Stomach smooth muscle (tissue), 2 donors: ENCODE measurements around the gene ITGA8.

Experiments
- H3K27ac ChIP-seq: one replicate; pipeline ENCODE4 v1.7.0; 2013; ENCODE audit warnings: mild to moderate bottlenecking, low read length, inconsistent platforms
- H3K27me3 ChIP-seq, 2 donors: one replicate each; pipeline ENCODE4 v1.7.0; 2013; ENCODE audit warnings: low read length in 2 of 2; ENCODE audit not compliant: insufficient read depth in 2 of 2, control insufficient read depth in 1 of 2
- H3K36me3 ChIP-seq, 2 donors: one replicate each; pipeline ENCODE4 v1.7.0; 2013; ENCODE audit warnings: low read length in 2 of 2; ENCODE audit not compliant: control insufficient read depth in 2 of 2, insufficient read depth in 2 of 2
- H3K4me1 ChIP-seq: one replicate; pipeline ENCODE4 v1.7.0; 2013; ENCODE audit warnings: low read length; ENCODE audit not compliant: control insufficient read depth, insufficient read depth
- H3K4me3 ChIP-seq, 2 donors: one replicate each; pipeline ENCODE4 v1.7.0; 2013; ENCODE audit warnings: low read length in 2 of 2
- H3K9ac ChIP-seq, 2 donors: one replicate each; pipeline ENCODE4 v1.7.0; 2013; ENCODE audit warnings: low read length in 2 of 2, mild to moderate bottlenecking in 1 of 2
- H3K9me3 ChIP-seq, 2 donors: one replicate each; pipeline ENCODE4 v1.7.0; 2013; ENCODE audit warnings: low read length in 2 of 2; ENCODE audit not compliant: control insufficient read depth in 2 of 2
- donor health status: healthy.
- donor health status: Pancreatic carcinoma.

The ITGA8 gene

GRCh38 chr10:15735763-15736162 is 16.0 kb upstream of the ITGA8 start:
- Histone ChIP-seq H3K27me3 (no peaks in the 10 kb centered on the region), H3K9ac (no peak overlapping the region), H3K4me3 (no peak overlapping the region), H3K4me1 (peaks cover 16% of the 10 kb centered on the region), H3K36me3 (no peaks in the 10 kb centered on the region), H3K27ac (no peak overlapping the region), H3K9me3 (no peaks in the 10 kb centered on the region)

DNA sequence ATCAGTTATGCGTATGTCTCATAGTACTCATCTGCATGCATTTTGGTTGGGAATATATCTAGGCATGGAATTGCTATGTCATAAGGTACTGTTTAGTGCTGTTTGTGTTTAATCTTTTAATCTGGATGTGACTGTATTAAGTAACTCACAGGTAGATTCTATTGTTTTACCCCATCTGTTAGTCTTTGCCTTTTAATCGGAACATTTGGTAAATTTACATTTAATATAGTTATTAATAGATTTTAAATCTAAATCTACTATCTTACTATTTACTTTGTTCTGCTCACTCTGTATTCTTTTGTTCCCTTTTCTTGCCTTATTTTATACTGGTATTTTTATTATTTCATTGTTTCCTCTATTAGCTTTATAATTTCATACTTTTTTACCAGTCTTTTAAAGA is 10.6 kb upstream of the ITGA8 start:
- Histone ChIP-seq H3K4me1 (peaks cover 6% of the 10 kb centered on the region), H3K36me3 (no peaks in the 10 kb centered on the region), H3K9ac (no peak overlapping the region), H3K27ac (no peak overlapping the region), H3K27me3 (no peaks in the 10 kb centered on the region), H3K9me3 (no peaks in the 10 kb centered on the region), H3K4me3 (no peak overlapping the region)

DNA sequence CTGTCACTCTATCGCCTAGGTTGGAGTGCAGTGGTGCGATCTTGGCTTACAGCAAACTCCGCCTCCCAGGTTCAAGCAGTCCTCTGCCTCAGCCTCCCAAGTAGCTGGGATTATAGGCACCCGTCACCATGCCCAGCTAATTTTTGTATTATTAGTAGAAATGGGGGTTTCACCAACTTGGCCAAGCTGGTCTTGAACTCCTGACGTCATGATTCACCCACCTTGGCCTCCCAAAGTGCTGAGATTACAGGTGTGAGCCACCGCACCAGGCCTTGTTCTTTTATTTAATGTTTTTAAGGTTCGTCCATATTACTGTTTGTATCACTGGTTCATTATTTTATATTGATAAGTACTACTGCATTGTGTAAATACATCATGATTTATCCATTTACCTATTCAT is 10.2 kb upstream of the ITGA8 start:
- H3K27me3 ChIP-seq = no peaks in the 10 kb centered on the region
- no peaks in the 10 kb centered on the region for H3K9me3 ChIP-seq
- H3K4me3 ChIP-seq = no peak overlapping the region
- no peaks in the 10 kb centered on the region for H3K36me3 ChIP-seq
- H3K27ac ChIP-seq = no peak overlapping the region
- H3K9ac ChIP-seq = no peak overlapping the region
- H3K4me1 ChIP-seq = peaks cover 3% of the 10 kb centered on the region

DNA sequence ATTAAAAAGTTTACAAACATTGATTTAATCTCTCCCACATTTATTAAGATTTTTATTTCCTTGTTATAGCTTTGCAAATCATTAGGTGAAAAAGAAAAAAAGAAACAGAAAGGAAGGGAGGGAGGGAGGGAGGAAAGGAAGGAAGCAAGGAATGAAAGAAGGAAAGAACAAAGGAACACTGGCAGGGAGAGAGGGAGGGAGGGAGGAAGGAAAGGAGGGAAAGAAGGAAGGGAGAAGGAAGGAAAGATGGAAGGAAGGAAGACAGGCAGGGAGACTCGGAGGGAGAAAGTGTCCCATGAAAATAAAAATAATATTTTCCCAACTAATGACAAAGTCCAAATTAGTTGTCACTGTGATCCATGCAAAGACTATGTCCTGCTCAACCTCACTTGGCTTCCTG is 6.3 kb upstream of the ITGA8 start:
- Histone ChIP-seq H3K4me1 (peaks cover 8% of the 10 kb centered on the region), H3K9ac (no peak overlapping the region), H3K36me3 (no peaks in the 10 kb centered on the region), H3K9me3 (no peaks in the 10 kb centered on the region), H3K4me3 (no peak overlapping the region), H3K27ac (no peak overlapping the region), H3K27me3 (no peaks in the 10 kb centered on the region)

DNA sequence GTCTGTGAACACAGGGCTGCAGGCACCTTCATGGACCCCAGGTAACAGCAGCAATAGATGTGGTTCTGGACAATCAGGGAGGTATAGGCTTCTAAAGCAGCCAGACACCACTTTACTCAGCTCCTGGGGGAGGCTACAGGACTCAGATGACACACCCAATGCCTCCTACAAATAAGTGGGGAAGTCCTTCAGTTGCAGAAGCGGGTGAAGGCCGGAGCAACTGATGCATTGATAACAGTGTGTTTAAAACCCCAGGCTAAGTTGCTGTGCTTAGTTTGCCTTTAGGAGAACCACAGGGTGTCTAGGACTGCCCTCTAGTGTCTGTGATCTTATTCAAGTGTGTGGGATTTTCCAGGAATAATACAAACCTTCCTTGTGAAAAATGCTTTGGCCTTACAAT is 5.9 kb upstream of the ITGA8 start:
- Histone ChIP-seq H3K9ac (no peak overlapping the region), H3K4me1 (peaks cover 8% of the 10 kb centered on the region), H3K36me3 (no peaks in the 10 kb centered on the region), H3K27me3 (no peaks in the 10 kb centered on the region), H3K27ac (no peak overlapping the region), H3K4me3 (no peak overlapping the region), H3K9me3 (no peaks in the 10 kb centered on the region)

GRCh38 chr10:15724683-15725082 is 5.0 kb upstream of the ITGA8 start:
- Histone ChIP-seq H3K9ac (no peak overlapping the region), H3K4me3 (no peak overlapping the region), H3K36me3 (no peaks in the 10 kb centered on the region), H3K9me3 (no peaks in the 10 kb centered on the region), H3K27ac (no peak overlapping the region), H3K4me1 (peaks cover 8% of the 10 kb centered on the region), H3K27me3 (peaks cover 0 to 2% of the 10 kb centered on the region in 2 donors)

- Histone ChIP-seq H3K4me3 (no peak overlapping the region), H3K27ac (no peak overlapping the region), H3K9me3 (no peaks in the 10 kb centered on the region), H3K4me1 (peaks cover 12% of the 10 kb centered on the region), H3K36me3 (no peaks in the 10 kb centered on the region), H3K9ac (no peak overlapping the region), H3K27me3 (peaks cover 5 to 6% of the 10 kb centered on the region in 2 donors)
Observed at GRCh38 chr10:15723803-15724202, 4.1 kb upstream of the ITGA8 start.

GRCh38 chr10:15720635-15721287 is 1.0 kb upstream of the ITGA8 start:
- Histone ChIP-seq H3K27me3 (peaks cover 7 to 10% of the 10 kb centered on the region in 2 donors), H3K27ac (no peak overlapping the region), H3K4me1 (peaks cover 14% of the 10 kb centered on the region), H3K9ac (no peak overlapping the region), H3K9me3 (no peaks in the 10 kb centered on the region), H3K36me3 (no peaks in the 10 kb centered on the region), H3K4me3 (no peak overlapping the region)

DNA sequence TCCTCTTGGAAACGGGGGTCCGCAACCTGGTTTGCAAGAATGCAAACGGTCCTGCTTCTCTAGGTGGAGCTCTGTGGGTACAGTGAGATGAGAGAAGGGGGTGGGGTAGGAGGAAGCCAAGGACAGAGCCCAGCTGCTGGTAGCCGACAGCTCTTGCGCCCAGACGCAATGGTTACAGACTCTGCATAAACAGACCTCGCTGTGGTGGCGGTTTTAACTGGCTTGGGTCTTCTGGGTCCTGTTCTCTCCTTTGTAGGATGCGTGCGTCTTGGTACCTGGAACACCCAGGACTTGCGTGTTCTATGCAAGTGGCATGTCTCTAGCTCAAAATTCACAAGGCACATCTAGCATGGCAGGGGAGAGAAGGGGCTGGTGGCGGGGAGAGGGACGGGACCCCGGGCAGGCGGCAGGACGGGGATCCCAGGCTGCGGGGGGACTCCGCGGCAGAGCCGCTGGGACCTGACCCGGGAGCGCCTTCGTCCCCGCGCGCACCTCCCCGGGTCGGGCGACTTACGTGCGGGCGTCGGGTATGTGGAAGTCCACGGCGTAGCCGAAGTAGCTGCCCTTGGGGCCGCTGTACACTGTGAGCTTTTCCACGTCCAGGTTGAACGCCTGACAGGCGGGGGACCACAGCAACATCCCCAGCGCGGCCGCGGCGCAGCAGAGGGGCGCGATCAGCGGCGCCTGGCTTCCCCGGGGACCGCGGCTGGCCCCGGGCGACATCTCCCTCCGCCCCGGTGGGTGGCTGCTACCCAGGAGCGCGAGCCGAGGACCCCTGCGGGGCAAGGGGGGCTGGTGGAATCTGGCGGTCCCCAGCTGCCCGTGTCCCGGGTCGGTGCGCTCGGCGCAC is 448 bp downstream of the ITGA8 start:
- H3K27ac ChIP-seq = no peak overlapping the region
- no peak overlapping the region for H3K9ac ChIP-seq
- H3K4me3 ChIP-seq = peak overlapping the region in 1 of 2 donors; percentile 67
- peaks cover 11% of the 10 kb centered on the region for H3K4me1 ChIP-seq
- peaks cover 7 to 12% of the 10 kb centered on the region in 2 donors for H3K27me3 ChIP-seq
- no peaks in the 10 kb centered on the region for H3K9me3 ChIP-seq
- no peaks in the 10 kb centered on the region for H3K36me3 ChIP-seq

- Histone ChIP-seq H3K27ac (no peak overlapping the region), H3K36me3 (no peaks in the 10 kb centered on the region), H3K4me1 (peaks cover 8% of the 10 kb centered on the region), H3K4me3 (peak overlapping the region in 1 of 2 donors; percentile 67), H3K9ac (no peak overlapping the region), H3K9me3 (no peaks in the 10 kb centered on the region), H3K27me3 (peaks cover 7 to 12% of the 10 kb centered on the region in 2 donors)
Observed at GRCh38 chr10:15718694-15719048, 1.1 kb downstream of the ITGA8 start.
